GM23338 (cell line): Measurements from ENCODE around the gene OR10K1. TPM values are rescaled to one million over a fixed set of nuclear protein-coding genes. Genes with fewer than 3 reads are reported as not detected.

Source experiments
- ATAC-seq: fragments of 200-7000 bp; cut with Tn5 transposase; 3 replicates; pipeline ENCODE4 v1.9.1; 2020
- DNase-seq: peaks from one replicate; pipeline ENCODE4 v3.0.0-alpha.2; 2015; ENCODE audit warnings: low spot score
- H2AFZ ChIP-seq: fragments of 200-600 bp; sonication (generic); 2 replicates; pipeline ENCODE4 v1.8.0; 2016; ENCODE audit warnings: antibody characterized with exemption, mild to moderate bottlenecking, moderate library complexity
- H3F3A ChIP-seq: fragments of 200-600 bp; sonication (generic); replicated peaks from 2 replicates; pipeline ENCODE4 v1.8.0; 2017; ENCODE audit warnings: antibody characterized with exemption, mixed run types, low read depth
- H3K27ac ChIP-seq: fragments of 200-600 bp; sonication (generic); 2 replicates; pipeline ENCODE4 v1.6.1; 2016; ENCODE audit warnings: low read depth
- H3K27me3 ChIP-seq: fragments of 200-600 bp; sonication (generic); 2 replicates; pipeline ENCODE4 v1.8.0; 2016; ENCODE audit warnings: mild to moderate bottlenecking, mixed run types, moderate library complexity; ENCODE audit not compliant: insufficient read depth
- H3K36me3 ChIP-seq: fragments of 200-600 bp; sonication (generic); 2 replicates; pipeline ENCODE4 v1.8.0; 2016; ENCODE audit warnings: mild to moderate bottlenecking; ENCODE audit not compliant: insufficient read depth
- H3K4me1 ChIP-seq: fragments of 200-600 bp; sonication (generic); 2 replicates; pipeline ENCODE4 v1.8.0; 2016; ENCODE audit warnings: mild to moderate bottlenecking, moderate library complexity; ENCODE audit not compliant: insufficient read depth
- H3K4me2 ChIP-seq: fragments of 200-600 bp; sonication (generic); 2 replicates; pipeline ENCODE4 v1.7.1; 2017; ENCODE audit warnings: mixed run types
- H3K4me3 ChIP-seq: fragments of 200-600 bp; sonication (generic); 2 replicates; pipeline ENCODE4 v1.6.1; 2016; ENCODE audit warnings: mixed run types
- H3K79me2 ChIP-seq: fragments of 200-600 bp; sonication (generic); replicated peaks from 2 replicates; pipeline ENCODE4 v1.8.0; 2017; ENCODE audit warnings: mild to moderate bottlenecking; ENCODE audit not compliant: insufficient read depth
- H3K9me2 ChIP-seq: fragments of 200-600 bp; sonication (generic); 2 replicates; pipeline ENCODE4 v1.8.0; 2017; ENCODE audit not compliant: insufficient read depth
- H4K20me1 ChIP-seq: fragments of 200-600 bp; sonication (generic); replicated peaks from 2 replicates; pipeline ENCODE4 v1.8.0; 2017; ENCODE audit warnings: mild to moderate bottlenecking; ENCODE audit not compliant: insufficient read depth
- H3K27ac Mint-ChIP-seq: 2 replicates; pipeline ENCODE4 v1.8.0; 2020; ENCODE audit warnings: inconsistent platforms, mild to moderate bottlenecking, moderate library complexity, mixed read lengths
- H3K27me3 Mint-ChIP-seq: 3 replicates; pipeline ENCODE4 v1.8.0; 2022; ENCODE audit warnings: low read depth, mild to moderate bottlenecking, moderate library complexity, mixed read lengths, inconsistent platforms; ENCODE audit not compliant: insufficient read depth, poor library complexity
- H3K36me3 Mint-ChIP-seq: 3 replicates; pipeline ENCODE4 v1.8.0; 2021; ENCODE audit warnings: low read depth, mild to moderate bottlenecking, inconsistent platforms, moderate library complexity, mixed read lengths
- H3K4me1 Mint-ChIP-seq: 3 replicates; pipeline ENCODE4 v1.8.0; 2020; ENCODE audit warnings: mild to moderate bottlenecking, inconsistent platforms, mixed read lengths
- H3K4me3 Mint-ChIP-seq: 3 replicates; pipeline ENCODE4 v1.8.0; 2021; ENCODE audit warnings: moderate library complexity, mild to moderate bottlenecking, inconsistent platforms, mixed read lengths
- H3K9me3 Mint-ChIP-seq: 3 replicates; pipeline ENCODE4 v1.8.0; 2020; ENCODE audit warnings: moderate library complexity, mild to moderate bottlenecking, inconsistent platforms, mixed read lengths
- CREB1 ChIP-seq: fragments of 250-450 bp; sonication (Bioruptor Pico); IDR thresholded peaks from 2 replicates; pipeline ENCODE4 v1.5.0; 2020; ENCODE audit warnings: low read depth, mild to moderate bottlenecking, moderate library complexity
- CTCF ChIP-seq, 2 experiments: fragments of 200-600 bp in 1 of 2; sonication (generic) in 1 of 2; conservative IDR thresholded peaks; 2 replicates each; pipeline versions ENCODE4 v1.5.1 to v1.6.1; 2016 to 2017; ENCODE audit warnings: antibody characterized with exemption in 2 of 2, low read depth in 2 of 2, mild to moderate bottlenecking in 2 of 2, moderate library complexity in 1 of 2
- ETS1 ChIP-seq: IDR thresholded peaks from 2 replicates; pipeline ENCODE4 v1.6.1; 2016; ENCODE audit warnings: antibody characterized with exemption
- EZH2phosphoT487 ChIP-seq: fragments of 200-600 bp; sonication (generic); IDR thresholded peaks from one replicate; pipeline ENCODE4 v1.8.1; 2018; ENCODE audit warnings: antibody characterized with exemption; ENCODE audit not compliant: unreplicated experiment
- JUNB ChIP-seq: IDR thresholded peaks from one replicate; pipeline ENCODE4 v1.6.1; 2016; ENCODE audit warnings: antibody characterized with exemption; ENCODE audit not compliant: unreplicated experiment
- REST ChIP-seq: IDR thresholded peaks from one replicate; pipeline ENCODE4 v1.6.1; 2018; ENCODE audit warnings: antibody characterized with exemption; ENCODE audit not compliant: unreplicated experiment
- STAT1 ChIP-seq: IDR thresholded peaks from one replicate; pipeline ENCODE4 v1.6.1; 2016; ENCODE audit warnings: antibody characterized with exemption; ENCODE audit not compliant: unreplicated experiment
- ZNF331 ChIP-seq: fragments of 250-450 bp; sonication (Bioruptor Pico); IDR thresholded peaks from 2 replicates; pipeline ENCODE4 v1.5.0; 2020; ENCODE audit warnings: low read depth, mild to moderate bottlenecking, moderate library complexity
- polyA plus RNA-seq: library from polyadenylated mRNA; unstranded; fragments of >200 nt; fragmentation: Nextera tagmentation; extraction: Ambion mirVana; gene quantifications from 2 replicates; pipeline ENCODE4 v1.2.1, GENCODE V29; 2016
- total RNA-seq: library from RNA; depleted of rRNA; stranded (reverse); fragments of >200 nt; shearing (Covaris generic); gene quantifications from 2 replicates; pipeline ENCODE4 v1.2.3, GENCODE V29; 2014

Gene OR10K1
- total and polyA plus RNA-seq, 2 experiments from 2014 or later: not detected

- H3K9me2 ChIP-seq: 0 out of 2 replicates have a peak, but pooled peaks cover 6% of the 10 kb centered on the region
- no peaks in the 10 kb centered on the region for H4K20me1 ChIP-seq
- H3K27ac ChIP-seq: no peak overlapping the region
- no peak overlapping the region for H3K4me2 ChIP-seq
- H3K36me3 ChIP-seq: no peaks in the 10 kb centered on the region
- TF ChIP-seq REST (no peak), STAT1 (no peak), CTCF (conservative IDR thresholded peaks at IDR 0.05; ENCODE audit: low read depth in 2 of 2) (no peak), ETS1 (no peak)
- H2AFZ ChIP-seq: no peak overlapping the region
- no peaks in the 10 kb centered on the region for H3K36me3 Mint-ChIP-seq
- no peak overlapping the region for H3K4me3 ChIP-seq
- ATAC-seq (no peak), DNase-seq (no peak)
- no peaks in the 10 kb centered on the region for H3K27me3 ChIP-seq
- H3K9me3 Mint-ChIP-seq: no peaks in the 10 kb centered on the region
- H3K4me3 Mint-ChIP-seq: no peak overlapping the region
- H3K79me2 ChIP-seq: no peaks in the 10 kb centered on the region
- H3K27me3 Mint-ChIP-seq: no peaks in the 10 kb centered on the region
- no peaks in the 10 kb centered on the region for H3K4me1 Mint-ChIP-seq
- no peaks in the 10 kb centered on the region for H3F3A ChIP-seq
- H3K27ac Mint-ChIP-seq: no peak overlapping the region
- no peaks in the 10 kb centered on the region for H3K4me1 ChIP-seq
Measured at GRCh38 chr1:158445376-158445775, 16.3 kb upstream of the OR10K1 start.

GRCh38 chr1:158454537-158454936, 7.1 kb upstream of the OR10K1 start:
- DNase-seq (no peak), ATAC-seq (no peak)
- Mint-ChIP-seq H3K4me3 (no peak overlapping the region), H3K4me1 (peaks cover 11% of the 10 kb centered on the region), H3K36me3 (no peaks in the 10 kb centered on the region; the same call in 1 of the 3 replicates), H3K27ac (no peak overlapping the region), H3K27me3 (peaks cover 4% of the 10 kb centered on the region), H3K9me3 (peaks cover 2% of the 10 kb centered on the region; the same call in 1 of the 3 replicates)
- H3K27ac ChIP-seq: no peak overlapping the region
- H2AFZ ChIP-seq: 0 out of 2 replicates have a peak overlapping the region, but pooled peaks have one; percentile 19
- H3K4me1 ChIP-seq: no peaks in the 10 kb centered on the region
- H3K9me2 ChIP-seq: no peaks in the 10 kb centered on the region; the same call in 1 of the 2 replicates
- H3F3A ChIP-seq: no peaks in the 10 kb centered on the region
- H4K20me1 ChIP-seq: no peaks in the 10 kb centered on the region
- H3K4me2 ChIP-seq: no peak overlapping the region
- H3K79me2 ChIP-seq: no peaks in the 10 kb centered on the region
- no peak overlapping the region for H3K4me3 ChIP-seq
- H3K27me3 ChIP-seq: no peaks in the 10 kb centered on the region
- no peaks in the 10 kb centered on the region for H3K36me3 ChIP-seq
- TF ChIP-seq ZNF331 (CRISPR knock-in tag): no peak
- no peak for TF ChIP-seq EZH2phosphoT487
- TF ChIP-seq CREB1: no peak
- TF ChIP-seq REST: no peak
- TF ChIP-seq JUNB: no peak
- TF ChIP-seq CTCF (conservative IDR thresholded peaks at IDR 0.05; ENCODE audit: low read depth in 2 of 2): no peak
